CD14-positive monocyte (primary cell): ENCODE results near the gene STXBP6. TPM values are rescaled to one million over a fixed set of nuclear protein-coding genes. Genes with fewer than 3 reads are reported as not detected.

ENCODE experiments used
- DNase-seq, 3 donors: peaks; one replicate each; pipeline ENCODE4 v3.0.0-alpha.2; 2011 to 2022
- H2AFZ ChIP-seq: 2 replicates; pipeline ENCODE4 v1.6.0; 2012; ENCODE audit warnings: mild to moderate bottlenecking, low read depth, low read length, inconsistent platforms; ENCODE audit not compliant: insufficient read depth, poor library complexity, severe bottlenecking
- H3K27ac ChIP-seq, 2 donors: 1 replicate in 1 of 2; 2 replicates in 1 of 2; pipeline ENCODE4 v1.5.1; 2012 to 2013; ENCODE audit warnings: low read length in 2 of 2, control low read depth in 1 of 2, inconsistent platforms in 1 of 2, low read depth in 1 of 2, mild to moderate bottlenecking in 1 of 2
- H3K27me3 ChIP-seq, 2 donors: one replicate each; pipeline versions ENCODE4 v1.6.0 to v1.6.1; 2011 to 2013; ENCODE audit warnings: low read length in 2 of 2; ENCODE audit not compliant: control insufficient read depth in 2 of 2, insufficient read depth in 2 of 2
- H3K36me3 ChIP-seq, 2 donors: replicated peaks in 1 of 2; 1 replicate in 1 of 2; 2 replicates in 1 of 2; pipeline versions ENCODE4 v1.5.1 to v1.6.1; 2012 to 2013; ENCODE audit warnings: low read length in 2 of 2, control low read depth in 1 of 2, inconsistent platforms in 1 of 2, mild to moderate bottlenecking in 1 of 2; ENCODE audit not compliant: insufficient read depth in 2 of 2, control insufficient read depth in 1 of 2
- H3K4me1 ChIP-seq, 2 donors: 1 replicate in 1 of 2; 2 replicates in 1 of 2; pipeline versions ENCODE4 v1.5.1 to v1.6.1; 2012 to 2013; ENCODE audit warnings: low read length in 2 of 2, control low read depth in 1 of 2, inconsistent platforms in 1 of 2, mild to moderate bottlenecking in 1 of 2, moderate library complexity in 1 of 2; ENCODE audit not compliant: insufficient read depth in 2 of 2, control insufficient read depth in 1 of 2
- H3K4me2 ChIP-seq: replicated peaks from 2 replicates; pipeline ENCODE3; 2012; ENCODE audit warnings: low read length, moderate library complexity, mild to moderate bottlenecking; ENCODE audit not compliant: poor library complexity, severe bottlenecking; ENCODE audit errors: extremely low read depth
- H3K4me3 ChIP-seq, 3 experiments: fragments of 200-600 bp in 1 of 3; sonication (generic) in 1 of 3; replicated peaks in 1 of 3; 1 replicate in 2 of 3; 2 replicates in 1 of 3; pipeline ENCODE4 v1.5.1; 2011 to 2013; ENCODE audit warnings: low read length in 3 of 3, mild to moderate bottlenecking in 3 of 3, control low read depth in 2 of 3, low read depth in 2 of 3, inconsistent platforms in 1 of 3, moderate library complexity in 1 of 3
- H3K79me2 ChIP-seq: 2 replicates; pipeline ENCODE4 v1.6.0; 2012; ENCODE audit warnings: mild to moderate bottlenecking, control low read depth, inconsistent platforms, low read length, moderate library complexity; ENCODE audit not compliant: insufficient read depth
- H3K9ac ChIP-seq: 2 replicates; pipeline ENCODE4 v1.6.0; 2017; ENCODE audit warnings: low read length, mild to moderate bottlenecking; ENCODE audit not compliant: insufficient read depth, poor library complexity, severe bottlenecking
- H3K9me3 ChIP-seq, 2 donors: replicated peaks in 1 of 2; 1 replicate in 1 of 2; 2 replicates in 1 of 2; pipeline versions ENCODE4 v1.5.1 to v1.6.1; 2012 to 2013; ENCODE audit warnings: low read length in 2 of 2, control low read depth in 1 of 2; ENCODE audit not compliant: control insufficient read depth in 1 of 2, insufficient read depth in 1 of 2
- H4K20me1 ChIP-seq: 2 replicates; pipeline ENCODE4 v1.6.0; 2012; ENCODE audit warnings: mild to moderate bottlenecking, low read length, control low read depth, moderate library complexity; ENCODE audit not compliant: insufficient read depth
- H3K27ac Mint-ChIP-seq, 7 donors: one replicate each; pipeline ENCODE4 v1.8.0; 2020; ENCODE audit warnings: mild to moderate bottlenecking in 7 of 7, mixed read lengths in 7 of 7, moderate library complexity in 6 of 7, inconsistent platforms in 2 of 7
- H3K27me3 Mint-ChIP-seq, 3 donors: one replicate each; pipeline ENCODE4 v1.8.0; 2021 to 2022; ENCODE audit warnings: low read depth in 3 of 3, mild to moderate bottlenecking in 3 of 3, mixed read lengths in 3 of 3, moderate library complexity in 3 of 3, inconsistent platforms in 1 of 3
- H3K36me3 Mint-ChIP-seq, 2 donors: one replicate each; pipeline ENCODE4 v1.8.0; 2020; ENCODE audit warnings: mixed read lengths in 2 of 2, inconsistent platforms in 1 of 2, mild to moderate bottlenecking in 1 of 2
- H3K4me1 Mint-ChIP-seq: one replicate; pipeline ENCODE4 v1.8.0; 2020; ENCODE audit warnings: mild to moderate bottlenecking, mixed read lengths
- H3K4me3 Mint-ChIP-seq, 2 donors: one replicate each; pipeline ENCODE4 v1.8.0; 2020; ENCODE audit warnings: mild to moderate bottlenecking in 2 of 2, mixed read lengths in 2 of 2, moderate library complexity in 1 of 2
- H3K9me3 Mint-ChIP-seq, 7 donors: one replicate each; pipeline ENCODE4 v1.8.0; 2020 to 2022; ENCODE audit warnings: mixed read lengths in 7 of 7, mild to moderate bottlenecking in 6 of 7, moderate library complexity in 6 of 7, inconsistent platforms in 2 of 7
- WGBS: methylation state at CpG from one replicate; pipeline ENCODE4 v1.1.5; 2013; ENCODE audit warnings: missing lambda C conversion rate; ENCODE audit not compliant: insufficient coverage; 5-methylcytosine and 5-hydroxymethylcytosine counted together
- intact Hi-C, 2 donors: fragments of 100-400 bp; cut with micrococcal nuclease; formaldehyde crosslinking; loops; one replicate each; pipeline versions ENCODE4 v1.15.0 to v1.15.1; 2023
- polyA plus RNA-seq, 3 donors: library from polyadenylated mRNA; depleted of rRNA in 1 of 3; unstranded in 2 of 3; stranded (reverse) in 1 of 3; fragments of 300-500 nt in 2 of 3; fragments of >200 nt in 1 of 3; fragmentation: Illumina TruSeq in 2 of 3; gene quantifications; 1 replicate in 2 of 3; 2 replicates in 1 of 3; pipeline ENCODE4 v1.2.3, GENCODE V29; 2012 to 2021
- TF ChIP-seq, protein P1 (sequence below): fragments of 200-600 bp; IDR thresholded peaks from one replicate; pipeline ENCODE4 v1.8.0; 2022; ENCODE audit warnings: antibody characterized with exemption, mild to moderate bottlenecking

STXBP6 gene
- polyA plus RNA-seq, 3 donors: 0.05 to 0.25 (median 0.08) TPM

DNA sequence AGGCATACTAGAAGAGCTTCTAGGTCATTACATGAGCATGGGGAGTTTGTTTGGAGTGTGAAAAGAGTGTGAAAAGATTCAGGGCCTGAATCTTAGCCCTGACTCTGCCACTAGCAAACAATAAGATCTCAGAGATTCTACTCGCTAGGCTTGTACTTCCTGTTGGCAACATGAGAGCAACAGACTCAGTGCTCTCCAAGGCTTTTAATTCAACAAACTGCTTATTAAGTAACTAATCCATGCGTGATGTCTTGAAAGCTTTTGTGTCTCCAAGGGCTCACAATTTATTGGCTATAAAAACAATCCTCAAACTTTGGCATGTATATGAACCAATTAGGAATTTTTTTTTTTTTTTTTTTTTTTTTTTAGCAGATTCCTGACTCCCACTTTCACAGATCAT is 105.1 kb downstream of the STXBP6 start:
- no peak overlapping the region for H3K4me3 Mint-ChIP-seq
- Histone ChIP-seq H4K20me1 (no peaks in the 10 kb centered on the region), H3K4me1 (no peaks in the 10 kb centered on the region), H3K79me2 (no peaks in the 10 kb centered on the region), H3K27me3 (no peaks in the 10 kb centered on the region), H3K4me3 (no peak overlapping the region), H3K36me3 (no peaks in the 10 kb centered on the region), H3K9ac (no peak overlapping the region), H3K27ac (no peak overlapping the region), H2AFZ (no peak overlapping the region), H3K4me2 (no peak overlapping the region), H3K9me3 (no peaks in the 10 kb centered on the region)
- H3K27ac Mint-ChIP-seq: no peak overlapping the region
- H3K4me1 Mint-ChIP-seq: no peaks in the 10 kb centered on the region
- peaks cover 0 to 6% (median 0%) of the 10 kb centered on the region in 7 donors for H3K9me3 Mint-ChIP-seq
- H3K27me3 Mint-ChIP-seq: no peaks in the 10 kb centered on the region
- TF ChIP-seq, protein P1, sequence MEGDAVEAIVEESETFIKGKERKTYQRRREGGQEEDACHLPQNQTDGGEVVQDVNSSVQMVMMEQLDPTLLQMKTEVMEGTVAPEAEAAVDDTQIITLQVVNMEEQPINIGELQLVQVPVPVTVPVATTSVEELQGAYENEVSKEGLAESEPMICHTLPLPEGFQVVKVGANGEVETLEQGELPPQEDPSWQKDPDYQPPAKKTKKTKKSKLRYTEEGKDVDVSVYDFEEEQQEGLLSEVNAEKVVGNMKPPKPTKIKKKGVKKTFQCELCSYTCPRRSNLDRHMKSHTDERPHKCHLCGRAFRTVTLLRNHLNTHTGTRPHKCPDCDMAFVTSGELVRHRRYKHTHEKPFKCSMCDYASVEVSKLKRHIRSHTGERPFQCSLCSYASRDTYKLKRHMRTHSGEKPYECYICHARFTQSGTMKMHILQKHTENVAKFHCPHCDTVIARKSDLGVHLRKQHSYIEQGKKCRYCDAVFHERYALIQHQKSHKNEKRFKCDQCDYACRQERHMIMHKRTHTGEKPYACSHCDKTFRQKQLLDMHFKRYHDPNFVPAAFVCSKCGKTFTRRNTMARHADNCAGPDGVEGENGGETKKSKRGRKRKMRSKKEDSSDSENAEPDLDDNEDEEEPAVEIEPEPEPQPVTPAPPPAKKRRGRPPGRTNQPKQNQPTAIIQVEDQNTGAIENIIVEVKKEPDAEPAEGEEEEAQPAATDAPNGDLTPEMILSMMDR: no peak
- 44% methylated on average over 1 of the region's 2 CpGs for WGBS
- H3K36me3 Mint-ChIP-seq: no peaks in the 10 kb centered on the region
- intact Hi-C loops: no loop called here
- no peak for DNase-seq

DNA sequence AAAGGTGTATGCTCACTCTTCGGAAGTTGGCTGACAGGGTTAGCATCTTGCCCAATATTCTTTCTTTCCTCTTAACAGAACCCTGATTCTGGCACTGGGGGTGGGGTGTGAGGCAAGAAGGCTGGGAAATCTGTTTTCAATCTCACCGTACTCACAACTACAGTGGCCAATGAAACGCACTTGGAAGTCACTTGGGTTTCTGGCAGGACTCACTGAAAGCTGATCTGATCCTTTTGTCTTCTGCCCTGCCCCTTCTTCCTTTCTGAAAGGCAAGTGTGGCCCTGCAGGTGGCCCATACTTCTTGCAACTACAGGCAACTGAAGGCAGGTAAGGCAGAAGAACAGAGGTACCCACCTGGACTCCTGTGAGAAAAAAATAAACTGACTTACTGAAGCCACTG is 106.9 kb downstream of the STXBP6 start:
- H3K4me2 ChIP-seq: no peak overlapping the region
- H3K27ac ChIP-seq: no peak overlapping the region
- TF ChIP-seq, protein P1: no peak
- Mint-ChIP-seq H3K4me1 (no peaks in the 10 kb centered on the region), H3K4me3 (no peak overlapping the region), H3K27me3 (no peaks in the 10 kb centered on the region), H3K9me3 (peaks cover 0 to 6% (median 0%) of the 10 kb centered on the region in 7 donors), H3K27ac (no peak overlapping the region), H3K36me3 (no peaks in the 10 kb centered on the region)
- no peaks in the 10 kb centered on the region for H3K27me3 ChIP-seq
- no peaks in the 10 kb centered on the region for H3K4me1 ChIP-seq
- H3K9ac ChIP-seq: no peak overlapping the region
- 100% methylated on average over 1 of the region's 3 CpGs for WGBS
- no peaks in the 10 kb centered on the region for H3K36me3 ChIP-seq
- intact Hi-C loops: no loop called here
- H4K20me1 ChIP-seq: no peaks in the 10 kb centered on the region
- no peak overlapping the region for H3K4me3 ChIP-seq
- no peaks in the 10 kb centered on the region for H3K9me3 ChIP-seq
- no peak for DNase-seq
- no peaks in the 10 kb centered on the region for H3K79me2 ChIP-seq
- H2AFZ ChIP-seq: no peak overlapping the region
